H1 (cell line): Measurements from ENCODE around the gene KCNQ1. TPM values are rescaled to one million over a fixed set of nuclear protein-coding genes. Genes with fewer than 3 reads are reported as not detected.

ENCODE experiments used
- CTCF ChIA-PET: fragments of 300-600 bp; sonication (Branson Sonifier 250); formaldehyde crosslinking; loops from one replicate; lab custom pipeline; 2021; ENCODE audit not compliant: partially characterized antibody; lab: Charles Lee
- POLR2A ChIA-PET: fragments of 300-600 bp; sonication (Branson Sonifier 250); formaldehyde crosslinking; loops from one replicate; lab custom pipeline; 2021; ENCODE audit warnings: inconsistent platforms; ENCODE audit not compliant: partially characterized antibody; lab: Charles Lee
- DNase-seq, 2 experiments: peaks; one replicate each; pipeline versions ENCODE4 v3.0.0 to v3.0.0-alpha.2; 2010 to 2022; ENCODE audit warnings: low spot score in 2 of 2, low read depth in 1 of 2, mixed read lengths in 1 of 2
- FAIRE-seq: peaks from 2 replicates; lab custom pipeline; 2011; peaks lifted over from hg19 to GRCh38; lab: Jason Lieb, UNC
- H2AFZ ChIP-seq: 2 replicates; pipeline ENCODE4 v1.8.1; 2012; ENCODE audit warnings: low read length, inconsistent platforms
- H2AK5ac ChIP-seq: 2 replicates; pipeline ENCODE4 v1.6.1; 2013; ENCODE audit warnings: low read depth, low read length
- H2BK120ac ChIP-seq: replicated peaks from 2 replicates; pipeline ENCODE3; 2013; ENCODE audit warnings: low read depth, low read length, inconsistent platforms
- H2BK12ac ChIP-seq: 2 replicates; pipeline ENCODE4 v1.6.1; 2013; ENCODE audit warnings: low read depth, low read length
- H2BK15ac ChIP-seq: 2 replicates; pipeline ENCODE4 v1.6.1; 2013; ENCODE audit warnings: low read length
- H2BK20ac ChIP-seq: 2 replicates; pipeline ENCODE4 v1.6.1; 2013; ENCODE audit warnings: low read length
- H2BK5ac ChIP-seq: 2 replicates; pipeline ENCODE4 v1.6.1; 2013; ENCODE audit warnings: low read depth, low read length
- H3K14ac ChIP-seq: 2 replicates; pipeline ENCODE4 v1.6.1; 2013; ENCODE audit warnings: inconsistent platforms; ENCODE audit not compliant: insufficient read length
- H3K18ac ChIP-seq: 2 replicates; pipeline ENCODE4 v1.6.1; 2013; ENCODE audit warnings: low read length; ENCODE audit errors: extremely low read depth
- H3K23ac ChIP-seq: 2 replicates; pipeline ENCODE4 v1.6.1; 2013; ENCODE audit warnings: inconsistent platforms; ENCODE audit not compliant: insufficient read length
- H3K23me2 ChIP-seq: 2 replicates; pipeline ENCODE4 v1.6.1; 2013; ENCODE audit warnings: low read depth, low read length
- H3K27ac ChIP-seq: 2 replicates; pipeline ENCODE4 v1.6.1; 2011; ENCODE audit warnings: low read depth, low read length, inconsistent platforms
- H3K27me3 ChIP-seq, 4 experiments: replicated peaks in 1 of 4; 1 replicate in 1 of 4; 2 replicates in 3 of 4; pipeline versions ENCODE4 v1.6.1 to v1.8.1; 2011 to 2013; ENCODE audit warnings: low read length in 3 of 4, mild to moderate bottlenecking in 3 of 4, inconsistent platforms in 2 of 4, mixed read lengths in 2 of 4, moderate library complexity in 1 of 4; ENCODE audit not compliant: control insufficient read depth in 3 of 4, insufficient read depth in 3 of 4; ENCODE audit errors: extremely low read depth in 1 of 4
- H3K36me3 ChIP-seq, 4 experiments: 2 replicates each; pipeline versions ENCODE4 v1.6.1 to v1.8.1; 2011 to 2013; ENCODE audit warnings: mild to moderate bottlenecking in 4 of 4, low read length in 3 of 4, moderate library complexity in 2 of 4, control low read depth in 1 of 4, inconsistent platforms in 1 of 4; ENCODE audit not compliant: insufficient read depth in 4 of 4, control insufficient read depth in 2 of 4
- H3K4ac ChIP-seq: replicated peaks from 2 replicates; pipeline ENCODE3; 2013; ENCODE audit warnings: low read length, low read depth, mixed read lengths, inconsistent platforms; ENCODE audit not compliant: insufficient read length
- H3K4me1 ChIP-seq, 4 experiments: replicated peaks in 1 of 4; 1 replicate in 1 of 4; 2 replicates in 3 of 4; pipeline versions ENCODE4 v1.6.1 to v1.8.1; 2011 to 2013; ENCODE audit warnings: low read length in 3 of 4, inconsistent platforms in 2 of 4, mixed read lengths in 1 of 4; ENCODE audit not compliant: insufficient read depth in 4 of 4, control insufficient read depth in 3 of 4
- H3K4me2 ChIP-seq, 2 experiments: 2 replicates each; pipeline versions ENCODE4 v1.6.1 to v1.8.1; 2011 to 2013; ENCODE audit warnings: low read depth in 2 of 2, low read length in 2 of 2, control low read depth in 1 of 2, inconsistent platforms in 1 of 2, mild to moderate bottlenecking in 1 of 2; ENCODE audit not compliant: insufficient read depth in 1 of 2
- H3K4me3 ChIP-seq, 4 experiments: fragments of 200-600, 300-600 bp in 1 of 4; sonication (generic), shearing (Covaris generic), sonication (Bioruptor Twin) in 1 of 4; 2 replicates each; pipeline versions ENCODE4 v1.5.1 to v1.8.1; 2011 to 2016; ENCODE audit warnings: low read length in 4 of 4, low read depth in 3 of 4, control low read depth in 2 of 4, inconsistent platforms in 2 of 4, mild to moderate bottlenecking in 2 of 4, mixed read lengths in 1 of 4, moderate library complexity in 1 of 4; ENCODE audit not compliant: insufficient read depth in 2 of 4; ENCODE audit errors: extremely low read depth in 1 of 4
- H3K56ac ChIP-seq: replicated peaks from 2 replicates; pipeline ENCODE3; 2013; ENCODE audit warnings: low read depth, mild to moderate bottlenecking, mixed read lengths, low read length, inconsistent platforms; ENCODE audit not compliant: insufficient read length
- H3K79me1 ChIP-seq: 2 replicates; pipeline ENCODE4 v1.6.1; 2013; ENCODE audit warnings: low read depth, low read length, control low read depth
- H3K79me2 ChIP-seq, 2 experiments: 2 replicates each; pipeline versions ENCODE4 v1.6.1 to v1.8.1; 2012 to 2013; ENCODE audit warnings: low read length in 2 of 2, mild to moderate bottlenecking in 2 of 2, inconsistent platforms in 1 of 2; ENCODE audit not compliant: insufficient read depth in 2 of 2, control insufficient read depth in 1 of 2
- H3K9ac ChIP-seq, 4 experiments: replicated peaks in 1 of 4; 1 replicate in 1 of 4; 2 replicates in 3 of 4; pipeline versions ENCODE4 v1.6.1 to v1.8.1; 2011 to 2013; ENCODE audit warnings: low read depth in 3 of 4, low read length in 3 of 4, control low read depth in 2 of 4, mild to moderate bottlenecking in 2 of 4, moderate library complexity in 2 of 4, inconsistent platforms in 1 of 4; ENCODE audit errors: extremely low read depth in 1 of 4
- H3K9me3 ChIP-seq, 2 experiments: 2 replicates each; pipeline versions ENCODE4 v1.6.1 to v1.8.1; 2012 to 2013; ENCODE audit warnings: mild to moderate bottlenecking in 2 of 2, moderate library complexity in 2 of 2, control low read depth in 1 of 2, inconsistent platforms in 1 of 2, low read depth in 1 of 2, low read length in 1 of 2, mixed read lengths in 1 of 2; ENCODE audit not compliant: insufficient read depth in 2 of 2
- H4K20me1 ChIP-seq, 2 experiments: replicated peaks in 1 of 2; 2 replicates each; pipeline versions ENCODE3 to v1.8.1; 2011 to 2013; ENCODE audit warnings: inconsistent platforms in 2 of 2, low read length in 2 of 2, mild to moderate bottlenecking in 1 of 2; ENCODE audit not compliant: insufficient read depth in 2 of 2, control insufficient read depth in 1 of 2
- H4K5ac ChIP-seq: 2 replicates; pipeline ENCODE4 v1.6.1; 2013; ENCODE audit warnings: low read length, low read depth, mixed read lengths, inconsistent platforms; ENCODE audit not compliant: insufficient read length
- H4K8ac ChIP-seq: 2 replicates; pipeline ENCODE4 v1.8.0; 2013; ENCODE audit warnings: mild to moderate bottlenecking, moderate library complexity, low read length, inconsistent platforms; ENCODE audit not compliant: insufficient read depth; ENCODE audit errors: extremely low read depth
- H4K91ac ChIP-seq: replicated peaks from 2 replicates; pipeline ENCODE3; 2013; ENCODE audit warnings: low read length, mixed read lengths, inconsistent platforms; ENCODE audit not compliant: insufficient read length
- CEBPB ChIP-seq: IDR thresholded peaks from 2 replicates; pipeline ENCODE4 v1.6.1; 2012; ENCODE audit warnings: low read depth, low read length
- GABPA ChIP-seq: IDR thresholded peaks from 2 replicates; pipeline ENCODE4 v1.6.1; 2011; ENCODE audit warnings: mild to moderate bottlenecking, low read length, moderate library complexity, borderline replicate concordance; ENCODE audit not compliant: insufficient read depth
- KDM1A ChIP-seq: fragments of 200-600, 300-600 bp; sonication (generic); IDR thresholded peaks from 2 replicates; pipeline ENCODE4 v1.7.1; 2016; ENCODE audit warnings: mild to moderate bottlenecking, low read length, borderline replicate concordance
- MAFK ChIP-seq: IDR thresholded peaks from 2 replicates; pipeline ENCODE4 v1.6.1; 2012; ENCODE audit warnings: low read depth, mild to moderate bottlenecking, improper control_type of control experiment, low read length
- NANOG ChIP-seq: IDR thresholded peaks from 2 replicates; pipeline ENCODE4 v1.6.1; 2011; ENCODE audit warnings: low read length, low read depth, mild to moderate bottlenecking, inconsistent platforms; ENCODE audit not compliant: insufficient read depth, poor library complexity, severe bottlenecking
- WGBS, 2 experiments: shearing (Covaris generic) in 1 of 2; methylation state at CpG; one replicate each; pipeline versions ENCODE4 v1.1.6 to v1.1.7; 2013 to 2015; ENCODE audit warnings: low lambda C conversion rate in 2 of 2, mixed read lengths in 2 of 2, inconsistent platforms in 1 of 2, low coverage in 1 of 2, missing lambda C conversion rate in 1 of 2; ENCODE audit not compliant: insufficient replicate concordance in 2 of 2, insufficient coverage in 1 of 2, insufficient read length in 1 of 2; ENCODE audit errors: extremely low coverage in 1 of 2, missing lambda C conversion rate in 1 of 2; 5-methylcytosine and 5-hydroxymethylcytosine counted together
- polyA plus RNA-seq, 7 experiments: library from polyadenylated mRNA; depleted of rRNA in 3 of 7; stranded (reverse) in 5 of 7; unstranded in 2 of 7; fragments of >200 nt in 5 of 7; fragments of 200-250 nt in 2 of 7; gene quantifications; 1 replicate in 5 of 7; 2 replicates in 1 of 7; 4 replicates in 1 of 7; pipeline versions ENCODE4 v1.2.1 to v1.2.3, GENCODE V29; 2011 to 2013; ENCODE audit warnings: missing spikeins in 2 of 7, mixed read lengths in 2 of 7
- total RNA-seq: library from RNA; stranded (reverse); fragmentation: NEBNext Ultra II Directional; extraction: Animal tissue kit (Norgen Biotek cat#: 25700); gene quantifications from 2 replicates; pipeline ENCODE4 v1.2.1, GENCODE V29; 2021
- TF ChIP-seq, protein P1 (sequence below), 3 experiments: IDR thresholded peaks; 1 replicate in 2 of 3; 2 replicates in 1 of 3; pipeline versions ENCODE4 v1.5.1 to v1.6.1; 2011; ENCODE audit warnings: low read length in 3 of 3, mild to moderate bottlenecking in 3 of 3, inconsistent platforms in 2 of 3, low read depth in 1 of 3, moderate library complexity in 1 of 3; ENCODE audit not compliant: insufficient read depth in 1 of 3; ENCODE audit errors: control extremely low read depth in 1 of 3

KCNQ1 gene
- total and polyA plus RNA-seq, 2 of the 8 experiments (the other 6 are each of a cell fraction or from before 2014, with no cell fraction given) = 1.9 to 2.0 TPM

DNA sequence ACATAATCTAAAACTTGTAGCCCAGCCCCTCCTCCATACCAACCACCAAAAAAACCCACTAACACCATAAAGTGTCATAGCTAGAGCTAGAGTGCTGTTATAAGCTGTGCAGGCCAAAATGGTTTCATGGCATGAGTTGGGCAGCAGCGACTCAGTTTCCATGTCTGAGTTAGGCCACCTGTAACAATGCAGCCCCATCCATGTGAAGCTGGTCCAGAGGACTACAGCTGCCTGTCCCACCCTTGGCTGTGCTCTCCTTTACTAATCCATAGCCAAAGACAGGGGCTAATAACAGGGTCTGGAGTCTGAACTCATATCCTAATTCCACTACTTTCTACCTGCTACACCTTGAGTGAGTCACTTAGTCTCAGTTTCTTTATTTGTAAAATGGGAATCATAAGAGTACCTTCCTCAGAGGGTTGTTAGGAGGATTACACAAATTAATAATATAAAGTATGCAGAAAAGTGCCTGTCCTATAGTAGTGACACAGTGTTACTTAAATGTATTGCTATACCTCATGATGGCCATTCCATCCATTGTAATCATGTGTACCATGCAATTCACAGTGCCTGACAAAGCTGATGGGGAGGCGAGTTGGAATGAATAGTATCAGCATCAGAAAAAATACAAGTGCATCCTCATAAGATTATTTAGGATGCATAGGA, 234.3 kb downstream of the KCNQ1 start:
- Histone ChIP-seq H2BK5ac (no peak overlapping the region), H4K91ac (no peak overlapping the region), H4K5ac (no peak overlapping the region), H3K4me3 (no peak overlapping the region), H2BK15ac (no peak overlapping the region)
- TF ChIP-seq KDM1A (no peak), CEBPB (no peak), GABPA (no peak), NANOG (no peak), MAFK (no peak)
- TF ChIP-seq, protein P1, sequence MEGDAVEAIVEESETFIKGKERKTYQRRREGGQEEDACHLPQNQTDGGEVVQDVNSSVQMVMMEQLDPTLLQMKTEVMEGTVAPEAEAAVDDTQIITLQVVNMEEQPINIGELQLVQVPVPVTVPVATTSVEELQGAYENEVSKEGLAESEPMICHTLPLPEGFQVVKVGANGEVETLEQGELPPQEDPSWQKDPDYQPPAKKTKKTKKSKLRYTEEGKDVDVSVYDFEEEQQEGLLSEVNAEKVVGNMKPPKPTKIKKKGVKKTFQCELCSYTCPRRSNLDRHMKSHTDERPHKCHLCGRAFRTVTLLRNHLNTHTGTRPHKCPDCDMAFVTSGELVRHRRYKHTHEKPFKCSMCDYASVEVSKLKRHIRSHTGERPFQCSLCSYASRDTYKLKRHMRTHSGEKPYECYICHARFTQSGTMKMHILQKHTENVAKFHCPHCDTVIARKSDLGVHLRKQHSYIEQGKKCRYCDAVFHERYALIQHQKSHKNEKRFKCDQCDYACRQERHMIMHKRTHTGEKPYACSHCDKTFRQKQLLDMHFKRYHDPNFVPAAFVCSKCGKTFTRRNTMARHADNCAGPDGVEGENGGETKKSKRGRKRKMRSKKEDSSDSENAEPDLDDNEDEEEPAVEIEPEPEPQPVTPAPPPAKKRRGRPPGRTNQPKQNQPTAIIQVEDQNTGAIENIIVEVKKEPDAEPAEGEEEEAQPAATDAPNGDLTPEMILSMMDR (IDR thresholded peaks at IDR 0.05; ENCODE audit: control extremely low read depth in 1 of 3, insufficient read depth in 1 of 3, low read depth in 1 of 3, low read length in 3 of 3) = no peak
- TF ChIP-seq, all 59 proteins: peak for 0
- POLR2A ChIA-PET = interaction anchor here (1.1 kb wide), 1 partner anchor 149 kb away, joined by 3 read pairs; no protein-coding TSS in a partner anchor
- H3K79me1 ChIP-seq = peaks cover 3% of the 10 kb centered on the region; the same call in 1 of the 2 replicates
- peaks cover 0 to 2% (median 0%) of the 10 kb centered on the region in 4 experiments; a peak in 3 of 7 replicates for H3K27me3 ChIP-seq
- peaks cover 2% of the 10 kb centered on the region; the same call in 1 of the 2 replicates for H3K23me2 ChIP-seq
- FAIRE-seq (no peak), DNase-seq (no peak)
- H3K18ac ChIP-seq = no peak overlapping the region
- no peak overlapping the region for H3K27ac ChIP-seq
- peaks cover 0 to 27% of the 10 kb centered on the region in 2 experiments; a peak in 2 of 4 replicates for H3K79me2 ChIP-seq
- CTCF ChIA-PET = interaction anchor here (0.6 to 1.2 kb wide), 3 partner anchors 13 to 207 kb away, joined by 3 to 4 read pairs (median 4); no protein-coding TSS in a partner anchor
- no peak overlapping the region for H2AK5ac ChIP-seq
- H2BK120ac ChIP-seq = no peak overlapping the region
- H3K36me3 ChIP-seq = peaks cover 0 to 3% (median 0%) of the 10 kb centered on the region in 4 experiments; a peak in 1 of 8 replicates
- no peak overlapping the region for H2AFZ ChIP-seq
- H3K4me1 ChIP-seq = peaks cover 0 to 7% (median 6%) of the 10 kb centered on the region in 4 experiments; a peak in 5 of 7 replicates
- peaks cover 10 to 23% of the 10 kb centered on the region in 2 experiments for H4K20me1 ChIP-seq
- WGBS, 2 experiments = 98% methylated on average over 2 of the region's 2 CpGs; no CpG with 5 or more reads in 1 of the 2 experiments
- no peak overlapping the region for H4K8ac ChIP-seq
- no peak overlapping the region for H3K23ac ChIP-seq
- H3K56ac ChIP-seq = no peak overlapping the region
- no peak overlapping the region for H3K4me2 ChIP-seq
- no peak overlapping the region for H2BK20ac ChIP-seq
- H3K4ac ChIP-seq = no peak overlapping the region
- no peak overlapping the region for H2BK12ac ChIP-seq
- no peaks in the 10 kb centered on the region for H3K9me3 ChIP-seq
- no peak overlapping the region for H3K9ac ChIP-seq
- no peak overlapping the region for H3K14ac ChIP-seq
